GM12878 (cell line): ENCODE measurements around the gene ZNF768. TPM values are rescaled to one million over a fixed set of nuclear protein-coding genes. Genes with fewer than 3 reads are reported as not detected.
"Not testable (repeated sequence)": the region's sequence is repeated elsewhere in the genome, so short reads cannot be mapped to it uniquely, and the experiment has no call there.

Source experiments
- ATAC-seq: fragments of 200-7000 bp; cut with Tn5 transposase; 3 replicates; pipeline ENCODE4 v1.9.1; 2020; ENCODE audit warnings: mild to moderate bottlenecking, moderate library complexity
- BruUV-seq: library from RNA; stranded (reverse); fragments of 400-500 nt; replicated peaks from 2 replicates; lab custom pipeline; 2021; lab: Mats Ljungman, UMichigan
- CTCF ChIA-PET: fragments of 300-600 bp; sonication (Branson Sonifier 250); formaldehyde crosslinking; extraction: SDS; loops from one replicate; lab custom pipeline; 2021; ENCODE audit warnings: inconsistent platforms; lab: Yijun Ruan, JAX
- POLR2A ChIA-PET: fragments of 350-600 bp; formaldehyde crosslinking; extraction: SDS; loops from one replicate; lab custom pipeline; 2021; ENCODE audit warnings: inconsistent platforms; lab: Charles Lee
- RAD21 ChIA-PET: fragments of 300-600 bp; sonication (Branson Sonifier 250); formaldehyde crosslinking; loops from one replicate; lab custom pipeline; 2023; ENCODE audit warnings: antibody characterized with exemption; ENCODE audit not compliant: unreplicated experiment; lab: Charles Lee
- SMC1A ChIA-PET: fragments of 300-600 bp; sonication (Branson Sonifier 250); formaldehyde crosslinking; loops from one replicate; lab custom pipeline; 2023; ENCODE audit not compliant: unreplicated experiment, uncharacterized antibody; lab: Charles Lee
- DNase-seq: peaks from one replicate; pipeline ENCODE4 v3.0.0-alpha.2; 2011; ENCODE audit warnings: low read depth, low spot score
- FAIRE-seq: peaks from 3 replicates; lab custom pipeline; 2011; peaks lifted over from hg19 to GRCh38; lab: Jason Lieb, UNC
- H2AFZ ChIP-seq: 2 replicates; pipeline ENCODE4 v1.6.0; 2011; ENCODE audit warnings: low read depth, low read length, control low read depth; ENCODE audit not compliant: control insufficient read depth
- H3K27ac ChIP-seq: 2 replicates; pipeline ENCODE4 v1.5.1; 2011; ENCODE audit warnings: control low read depth; ENCODE audit not compliant: control insufficient read depth, insufficient read depth
- H3K27me3 ChIP-seq, 2 experiments: replicated peaks in 1 of 2; 2 replicates each; pipeline versions ENCODE4 v1.6.0 to v1.6.1; 2011; ENCODE audit warnings: low read length in 1 of 2; ENCODE audit not compliant: control insufficient read depth in 2 of 2, insufficient read depth in 2 of 2
- H3K36me3 ChIP-seq, 2 experiments: 2 replicates each; pipeline ENCODE4 v1.5.1; 2011; ENCODE audit warnings: low read length in 1 of 2; ENCODE audit not compliant: control insufficient read depth in 2 of 2, insufficient read depth in 2 of 2
- H3K4me1 ChIP-seq: 2 replicates; pipeline ENCODE4 v1.6.1; 2011; ENCODE audit warnings: mild to moderate bottlenecking, low read length, moderate library complexity, mixed read lengths; ENCODE audit not compliant: control insufficient read depth, insufficient read depth
- H3K4me2 ChIP-seq: 2 replicates; pipeline ENCODE4 v1.6.0; 2011; ENCODE audit warnings: control low read depth; ENCODE audit not compliant: control insufficient read depth, insufficient read depth
- H3K4me3 ChIP-seq: fragments of 200-600 bp; sonication (generic); 2 replicates; pipeline ENCODE4 v1.5.1; 2016
- H3K79me2 ChIP-seq: 2 replicates; pipeline ENCODE4 v1.6.0; 2011; ENCODE audit warnings: low read length; ENCODE audit not compliant: control insufficient read depth, insufficient read depth
- H3K9ac ChIP-seq: 2 replicates; pipeline ENCODE4 v1.8.0; 2011; ENCODE audit warnings: low read length, control low read depth, mixed read lengths; ENCODE audit not compliant: control insufficient read depth, insufficient read depth
- H3K9me3 ChIP-seq: replicated peaks from 3 replicates; pipeline ENCODE4 v1.5.1; 2011; ENCODE audit warnings: mild to moderate bottlenecking, low read length; ENCODE audit not compliant: control insufficient read depth, insufficient read depth
- H4K20me1 ChIP-seq: 2 replicates; pipeline ENCODE4 v1.6.0; 2011; ENCODE audit not compliant: control insufficient read depth, insufficient read depth
- ZBTB33 ChIP-seq: fragments of 450-650 bp; IDR thresholded peaks from 2 replicates; pipeline ENCODE4 v1.6.1; 2017; ENCODE audit warnings: mild to moderate bottlenecking
- WGBS: methylation state at CpG from one replicate; pipeline ENCODE4 v1.1.6; 2016; ENCODE audit warnings: low lambda C conversion rate; ENCODE audit not compliant: insufficient replicate concordance, insufficient coverage; ENCODE audit errors: missing lambda C conversion rate; 5-methylcytosine and 5-hydroxymethylcytosine counted together
- in situ Hi-C: fragments of 300-500 bp; cut with MboI; formaldehyde crosslinking; loops from 9 replicates; pipeline ENCODE4 v1.14.3; 2018; ENCODE audit warnings: mixed read lengths
- intact Hi-C: fragments of 100-400 bp; cut with micrococcal nuclease; formaldehyde crosslinking; loops from one replicate; pipeline ENCODE4 v1.14.2; 2022; ENCODE audit not compliant: unreplicated experiment
- polyA plus RNA-seq, 11 experiments: library from polyadenylated mRNA; depleted of rRNA in 4 of 11; unstranded in 6 of 11; stranded (reverse) in 5 of 11; fragments of >200 nt; fragmentation: Nextera tagmentation in 4 of 11; fragmentation: Illumina TruSeq in 1 of 11; extraction: Ambion mirVana in 4 of 11; extraction: Trizol in 1 of 11; gene quantifications; 1 replicate in 1 of 11; 2 replicates in 10 of 11; pipeline versions ENCODE4 v1.2.1 to v1.2.3, GENCODE V29; 2011 to 2016; ENCODE audit warnings: inconsistent platforms in 2 of 11, missing spikeins in 2 of 11, low read depth in 1 of 11
- total RNA-seq, 4 experiments: library from RNA; depleted of rRNA in 3 of 4; stranded (reverse); fragments of >200 nt in 3 of 4; fragmentation: Illumina TruSeq in 1 of 4; extraction: Trizol in 1 of 4; gene quantifications; 2 replicates each; pipeline versions ENCODE4 v1.2.1 to v1.2.3, GENCODE V29; 2013 to 2021
- TF ChIP-seq, protein P1 (sequence below): fragments of 450-650 bp; IDR thresholded peaks from 2 replicates; pipeline ENCODE4 v1.6.1; 2016; ENCODE audit warnings: mild to moderate bottlenecking

The ZNF768 gene
- total and polyA plus RNA-seq, 10 of the 15 experiments (the other 5 are each of a cell fraction or from before 2014, with no cell fraction given) = 0.05 to 23.1 (median 9.1) TPM

DNA sequence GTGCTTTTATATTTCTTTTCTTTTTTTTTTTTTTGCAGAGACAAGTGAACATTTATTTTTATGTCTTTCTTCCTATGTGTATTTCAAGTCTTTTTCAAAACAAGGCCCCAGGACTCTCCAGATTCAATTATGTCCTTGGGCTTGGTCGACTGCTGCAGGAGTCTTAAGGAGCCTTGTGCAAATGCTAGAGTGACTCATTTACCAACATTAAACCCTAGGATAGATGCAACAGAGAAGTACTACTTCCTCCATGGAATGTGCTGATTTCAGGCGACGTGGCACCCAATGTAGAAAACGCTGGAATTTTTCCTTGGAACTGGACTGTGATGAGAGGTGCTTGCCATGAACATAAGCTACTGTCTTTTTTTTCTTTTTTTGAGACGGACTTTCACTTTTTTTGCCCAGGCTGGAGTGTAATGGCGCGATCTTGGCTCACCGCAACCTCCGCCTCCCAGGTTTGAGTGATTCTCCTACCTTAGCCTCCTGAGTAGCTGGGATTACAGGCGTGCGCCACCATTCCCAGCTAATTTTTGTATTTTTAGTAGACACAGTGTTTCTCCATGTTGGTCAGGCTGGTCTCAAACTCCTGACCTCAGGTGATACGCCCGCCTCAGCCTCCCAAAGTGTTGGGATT is 10.1 kb upstream of the ZNF768 start:
- Histone ChIP-seq H3K9ac (peak overlapping the region; percentile 96), H3K4me2 (peak overlapping the region; percentile 87), H3K4me3 (peak overlapping the region; percentile 90), H3K79me2 (peaks cover 27% of the 10 kb centered on the region)
- TF ChIP-seq, protein P1, sequence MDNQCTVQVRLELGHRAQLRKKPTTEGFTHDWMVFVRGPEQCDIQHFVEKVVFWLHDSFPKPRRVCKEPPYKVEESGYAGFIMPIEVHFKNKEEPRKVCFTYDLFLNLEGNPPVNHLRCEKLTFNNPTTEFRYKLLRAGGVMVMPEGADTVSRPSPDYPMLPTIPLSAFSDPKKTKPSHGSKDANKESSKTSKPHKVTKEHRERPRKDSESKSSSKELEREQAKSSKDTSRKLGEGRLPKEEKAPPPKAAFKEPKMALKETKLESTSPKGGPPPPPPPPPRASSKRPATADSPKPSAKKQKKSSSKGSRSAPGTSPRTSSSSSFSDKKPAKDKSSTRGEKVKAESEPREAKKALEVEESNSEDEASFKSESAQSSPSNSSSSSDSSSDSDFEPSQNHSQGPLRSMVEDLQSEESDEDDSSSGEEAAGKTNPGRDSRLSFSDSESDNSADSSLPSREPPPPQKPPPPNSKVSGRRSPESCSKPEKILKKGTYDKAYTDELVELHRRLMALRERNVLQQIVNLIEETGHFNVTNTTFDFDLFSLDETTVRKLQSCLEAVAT = peak; percentile 94
- TF ChIP-seq ZBTB33 = 0 out of 2 replicates have a peak, but pooled peaks have one; percentile 18
- SMC1A ChIA-PET = interaction anchor here (0.8 to 4.7 kb wide), 29 partner anchors 13 to 161 kb away, joined by 3 to 47 read pairs (median 7); partner anchors contain the start of genes DCTPP1, FBRS, ITGAL and SEPHS2
- H3K4me1 ChIP-seq, H2AFZ ChIP-seq, FAIRE-seq, H4K20me1 ChIP-seq, in situ Hi-C loops, H3K9me3 ChIP-seq, H3K27ac ChIP-seq, H3K36me3 ChIP-seq, H3K27me3 ChIP-seq, DNase-seq, BruUV-seq, ATAC-seq: not testable (repeated sequence)
- RAD21 ChIA-PET = interaction anchor here (0.6 to 5.2 kb wide), 30 partner anchors 9 to 195 kb away, joined by 3 to 129 read pairs (median 7); partner anchors contain the start of genes DCTPP1, FBRS, SEPHS2 and SEPTIN1
- POLR2A ChIA-PET = interaction anchor here (0.6 to 5.2 kb wide), 13 partner anchors 9 to 168 kb away, joined by 4 to 109 read pairs (median 8); partner anchors contain the start of genes DCTPP1, ITGAL, ZNF688 and ZNF764
- intact Hi-C loops = loop anchor here (5.0 kb wide), 1 partner anchor 89 kb away; the partner anchor contains the start of gene SEPHS2
- CTCF ChIA-PET = interaction anchor here (0.6 to 4.7 kb wide), 34 partner anchors 8 to 444 kb away, joined by 3 to 81 read pairs (median 8); partner anchors contain the start of genes DCTPP1, FBRS, ITGAL and SEPHS2
- WGBS = 96% methylated on average over 13 of the region's 13 CpGs
